GM19328 (cell line): ENCODE data around the gene ALDH2.
"Not testable (repeated sequence)": the region's sequence is repeated elsewhere in the genome, so short reads cannot be mapped to it uniquely, and the experiment has no call there.

Experiments used
- ATAC-seq: cut with Tn5 transposase; IDR thresholded peaks from one replicate; pipeline ENCODE4 v1.9.1; 2021; ENCODE audit warnings: mild to moderate bottlenecking, moderate library complexity; ENCODE audit not compliant: unreplicated experiment

Gene ALDH2

DNA sequence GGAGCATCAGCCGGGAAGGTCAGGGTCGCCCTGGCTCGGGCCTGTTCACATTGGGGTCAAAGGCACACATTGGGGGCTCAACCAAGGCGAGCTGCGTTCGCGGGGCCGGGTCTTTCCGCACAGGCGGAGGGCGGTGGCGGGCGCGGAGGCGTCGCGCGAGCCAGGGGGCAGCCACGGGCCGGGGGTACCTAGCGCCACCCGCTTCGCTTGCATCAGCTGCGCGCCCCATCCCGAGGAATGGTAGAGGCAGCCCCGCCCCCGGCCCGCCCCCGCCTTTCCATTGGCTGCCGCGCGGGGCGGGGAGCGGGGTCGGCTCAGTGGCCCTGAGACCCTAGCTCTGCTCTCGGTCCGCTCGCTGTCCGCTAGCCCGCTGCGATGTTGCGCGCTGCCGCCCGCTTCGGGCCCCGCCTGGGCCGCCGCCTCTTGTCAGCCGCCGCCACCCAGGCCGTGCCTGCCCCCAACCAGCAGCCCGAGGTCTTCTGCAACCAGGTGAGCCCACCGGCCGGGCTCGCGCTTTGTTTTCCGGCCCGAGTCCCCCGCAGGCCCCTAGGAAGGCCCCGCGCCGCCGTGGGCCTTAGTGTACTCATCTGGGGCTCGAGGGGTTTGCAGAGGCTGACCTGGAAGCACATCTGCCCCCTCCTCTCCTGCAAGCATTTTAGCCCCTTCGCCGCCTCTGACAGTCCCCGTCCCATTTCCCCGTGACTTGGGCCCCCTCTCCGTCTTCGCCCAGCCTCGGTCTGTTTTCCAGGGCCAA is at the start of gene ALDH2:
TSS of gene ALDH2 (plus strand) at position 326 of the 754 bp plus-strand sequence. CDS start at position 376, 50 bp downstream.
- no peak for ATAC-seq

DNA sequence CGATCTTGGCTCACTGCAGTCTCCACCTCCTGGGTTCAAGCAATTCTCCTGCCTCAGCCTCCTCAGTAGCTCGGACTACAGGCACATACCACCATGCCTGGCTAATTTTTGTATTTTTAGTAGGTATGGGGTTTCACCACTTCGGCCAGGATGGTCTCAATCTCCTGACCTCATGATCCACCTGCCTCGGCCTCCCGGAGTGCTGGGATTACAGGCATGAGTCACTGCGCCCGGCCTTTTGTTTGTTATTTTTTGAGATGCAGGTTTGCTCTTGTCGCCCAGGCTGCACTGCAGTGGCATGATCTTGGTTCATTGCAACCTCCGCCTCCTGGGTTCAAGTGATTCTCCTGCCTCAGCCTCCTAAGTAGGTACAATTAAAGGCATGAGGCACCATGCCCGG is 47.4 kb upstream of the ALDH2 start:
- not testable (repeated sequence) for ATAC-seq

DNA sequence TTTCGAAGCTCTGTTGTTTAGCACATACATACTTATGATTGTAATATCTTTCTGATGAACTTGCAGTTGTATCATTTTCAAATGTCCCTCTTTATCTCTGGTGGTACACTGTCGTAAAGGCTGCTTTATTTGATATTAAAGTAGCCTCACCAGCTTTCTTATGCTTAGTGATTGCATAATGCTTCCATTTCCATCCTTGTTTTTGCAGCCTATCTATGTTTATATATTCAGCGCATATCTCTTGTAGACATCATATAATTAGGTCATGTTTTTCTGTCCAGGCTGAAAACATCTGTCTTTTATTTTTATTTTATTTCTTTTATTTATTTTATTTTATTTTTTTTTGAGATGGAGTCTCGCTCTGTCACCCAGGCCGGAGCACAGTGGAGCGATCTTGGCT is 46.3 kb upstream of the ALDH2 start:
- no peak for ATAC-seq

DNA sequence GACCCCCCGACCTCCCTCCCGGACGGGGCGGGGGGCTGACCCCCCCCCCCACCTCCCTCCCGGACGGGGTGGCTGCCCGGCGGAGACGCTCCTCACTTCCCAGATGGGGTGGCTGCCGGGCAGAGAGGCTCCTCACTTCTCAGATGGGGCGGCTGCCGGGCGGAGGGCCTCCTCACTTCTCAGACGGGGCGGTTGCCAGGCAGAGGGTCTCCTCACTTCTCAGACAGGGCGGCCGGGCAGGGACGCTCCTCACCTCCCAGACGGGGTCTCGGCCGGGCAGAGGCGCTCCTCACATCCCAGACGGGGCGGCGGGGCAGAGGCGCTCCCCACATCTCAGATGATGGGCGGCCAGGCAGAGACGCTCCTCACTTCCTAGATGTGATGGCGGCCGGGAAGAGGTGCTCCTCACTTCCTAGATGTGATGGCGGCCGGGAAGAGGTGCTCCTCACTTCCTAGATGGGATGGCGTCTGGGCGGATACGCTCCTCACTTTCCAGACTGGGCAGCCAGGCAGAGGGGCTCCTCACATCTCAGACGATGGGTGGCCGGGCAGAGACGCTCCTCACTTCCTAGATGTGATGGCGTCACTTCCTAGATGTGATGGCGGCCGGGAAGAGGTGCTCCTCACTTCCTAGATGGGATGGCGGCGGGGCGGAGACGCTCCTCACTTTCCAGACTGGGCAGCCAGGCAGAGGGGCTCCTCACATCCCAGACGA is 42.9 kb upstream of the ALDH2 start:
- ATAC-seq: not testable (repeated sequence)

DNA sequence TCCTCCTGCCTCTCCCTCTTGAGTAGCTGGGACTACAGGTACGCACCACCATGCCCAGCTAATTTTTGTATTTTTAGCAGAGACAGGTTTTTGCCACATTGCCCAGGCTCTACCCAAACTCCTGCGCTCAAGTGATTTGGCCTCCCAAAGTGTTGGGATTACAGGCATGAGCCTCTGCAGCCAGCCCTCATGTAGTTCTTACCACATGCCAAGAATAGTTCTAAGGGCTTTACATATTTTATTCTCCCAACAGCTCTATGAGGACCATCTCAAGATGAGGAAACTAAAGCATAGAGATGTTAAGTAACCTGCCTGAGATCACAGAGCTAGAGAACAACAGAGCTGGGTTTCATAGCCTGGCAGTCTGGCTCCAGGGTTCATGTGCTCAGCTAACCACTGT is 37.9 kb upstream of the ALDH2 start:
- no peak for ATAC-seq

DNA sequence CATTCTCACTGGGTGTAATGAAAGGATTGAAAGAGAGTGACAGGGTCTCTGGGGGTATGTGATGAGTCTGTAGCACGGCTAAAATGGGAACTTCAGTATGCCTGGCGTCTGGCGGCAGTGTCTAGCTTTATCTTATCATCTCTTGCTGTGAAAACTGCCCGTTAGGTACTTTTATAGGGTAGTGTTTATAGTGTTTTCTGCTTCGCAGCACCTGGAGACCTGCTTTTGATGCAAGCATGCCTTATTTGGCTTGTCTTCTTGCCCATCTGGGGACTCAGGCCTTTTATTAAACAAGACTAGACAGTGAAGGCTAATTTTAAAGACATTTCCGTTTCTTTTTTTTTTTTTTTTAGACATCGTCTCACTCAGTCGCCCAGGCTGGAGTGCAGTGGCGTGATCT is 36.3 kb upstream of the ALDH2 start:
- ATAC-seq: no peak

DNA sequence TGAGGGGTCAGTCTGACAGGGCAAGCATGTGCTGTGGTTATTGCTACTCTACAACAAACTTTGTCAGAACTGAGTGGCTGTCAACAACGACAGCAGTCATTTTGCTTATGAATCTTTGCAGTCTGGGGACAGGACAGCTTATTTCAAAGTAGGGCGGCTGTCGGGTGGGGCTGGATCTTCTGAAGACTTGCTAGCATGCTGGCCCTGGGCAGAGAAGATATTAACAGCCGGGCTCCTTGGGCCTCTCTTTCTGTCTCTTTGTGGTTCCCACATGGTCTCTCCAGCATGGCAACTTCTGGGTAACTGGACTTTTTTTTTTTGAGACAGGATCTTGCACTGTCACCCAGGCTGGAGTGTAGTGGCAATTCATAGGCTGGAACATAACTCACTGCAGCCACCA is 33.9 kb upstream of the ALDH2 start:
- no peak for ATAC-seq

DNA sequence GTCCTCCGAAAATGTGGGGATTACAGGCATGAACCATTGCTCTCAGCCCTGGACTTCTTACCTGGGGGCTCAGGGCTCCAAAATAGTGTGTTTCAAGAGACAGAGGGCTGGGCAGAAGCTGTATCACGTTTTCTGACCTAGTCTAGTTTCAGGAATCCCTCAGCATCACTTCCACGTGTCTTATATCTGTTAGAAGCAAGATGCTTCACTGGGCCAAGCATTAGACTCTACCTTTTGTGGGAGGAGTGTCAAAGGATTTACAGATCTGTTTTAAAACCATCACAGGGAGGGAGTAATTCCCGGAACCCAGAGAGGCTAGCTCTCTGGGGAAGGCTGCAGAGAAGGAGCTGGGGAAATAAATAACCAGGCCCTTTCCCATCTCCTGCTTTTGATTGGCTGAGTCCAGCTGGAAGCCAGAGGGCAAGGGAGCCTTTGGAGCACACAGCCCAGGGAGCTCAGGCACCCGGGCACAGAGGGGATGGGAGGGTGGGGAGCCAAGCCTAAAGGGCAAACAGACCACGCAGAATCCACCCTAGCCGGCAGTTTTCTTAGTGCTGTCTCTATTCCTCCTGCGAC is 33.3 kb upstream of the ALDH2 start:
- ATAC-seq: no peak

DNA sequence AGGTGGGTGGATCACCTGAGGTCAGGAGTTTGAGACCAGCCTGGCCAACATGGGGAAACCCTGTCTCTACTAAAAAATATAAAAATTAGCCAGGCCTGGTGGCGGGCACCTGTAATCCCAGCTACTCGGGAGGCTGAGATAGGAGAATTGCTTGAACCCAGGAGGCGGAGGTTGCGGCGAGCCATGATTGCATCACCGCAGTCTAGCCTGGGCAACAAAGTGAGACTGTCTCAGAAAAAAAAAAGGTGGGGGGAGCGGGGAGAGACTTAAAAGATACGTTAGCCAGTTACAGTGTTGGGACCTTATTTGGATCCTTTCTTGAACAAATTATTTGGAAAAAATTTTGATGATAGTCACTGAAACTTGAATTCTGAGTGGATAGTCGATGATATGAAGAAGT is 27.2 kb upstream of the ALDH2 start:
- ATAC-seq: not testable (repeated sequence)

DNA sequence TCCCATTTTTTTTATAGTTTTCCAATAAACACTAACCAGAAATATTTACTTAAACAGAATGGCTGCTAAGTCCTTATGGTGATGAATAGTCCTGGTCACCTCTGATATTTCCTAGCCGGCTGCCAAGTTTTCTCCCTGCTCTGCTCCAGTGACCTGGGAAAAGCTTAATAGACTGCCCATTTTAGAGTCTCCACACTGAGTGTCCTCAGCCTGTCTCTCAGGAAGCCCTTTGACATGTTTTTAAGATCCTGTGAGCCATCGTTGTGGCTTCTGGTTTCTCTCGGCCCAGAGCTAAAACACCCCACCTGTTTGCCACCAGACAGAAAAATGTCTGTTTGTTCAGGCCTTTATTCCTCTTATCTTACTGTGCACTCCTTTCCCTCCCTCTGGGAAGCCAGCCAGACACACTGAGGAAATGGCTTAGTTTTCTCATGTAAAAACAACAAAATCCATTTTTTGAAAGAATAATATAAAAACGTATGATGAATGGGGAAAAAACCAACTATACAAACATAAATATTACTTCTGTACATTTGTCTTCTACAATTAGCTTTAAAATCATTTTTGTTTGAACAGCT is 25.4 kb upstream of the ALDH2 start:
- ATAC-seq: no peak

DNA sequence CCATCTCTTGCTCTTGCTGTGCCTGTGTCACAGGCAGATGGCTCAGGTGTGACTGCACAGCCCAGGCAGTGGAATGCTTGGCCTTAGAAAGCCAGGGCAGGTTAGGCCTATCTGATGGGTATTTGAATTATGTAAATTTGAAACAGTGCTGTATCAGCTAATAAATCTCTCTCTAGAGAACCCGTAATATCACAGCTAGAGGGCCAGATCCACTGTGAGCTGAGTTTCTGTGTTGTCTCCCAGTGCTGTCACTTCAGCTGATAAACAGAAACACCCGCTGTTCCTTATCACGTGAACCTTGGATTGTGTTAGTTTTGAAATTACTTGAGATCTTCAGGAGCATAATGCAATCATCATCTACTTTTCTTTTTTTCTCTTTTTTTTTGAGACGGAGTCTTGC is 21.5 kb upstream of the ALDH2 start:
- ATAC-seq: no peak

DNA sequence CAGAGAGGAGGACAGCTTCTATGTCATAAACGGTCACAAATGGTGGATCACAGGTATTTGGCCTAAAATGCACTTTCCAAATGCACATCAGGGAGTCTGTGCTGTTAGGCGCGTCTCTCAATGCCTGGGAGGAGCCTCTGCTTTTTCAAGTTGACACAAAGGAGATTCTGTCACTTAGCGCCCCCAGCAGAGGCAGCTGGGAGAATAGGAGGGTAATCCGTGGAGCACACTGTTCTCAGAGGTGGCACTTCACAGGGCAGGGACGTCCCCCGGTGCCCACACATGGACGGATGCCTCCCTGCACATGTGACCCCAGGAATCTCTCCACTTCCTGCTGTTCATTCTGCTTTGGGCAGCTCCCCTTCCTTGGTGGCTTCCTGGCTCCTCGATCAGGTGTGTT is 19.4 kb upstream of the ALDH2 start:
- no peak for ATAC-seq

DNA sequence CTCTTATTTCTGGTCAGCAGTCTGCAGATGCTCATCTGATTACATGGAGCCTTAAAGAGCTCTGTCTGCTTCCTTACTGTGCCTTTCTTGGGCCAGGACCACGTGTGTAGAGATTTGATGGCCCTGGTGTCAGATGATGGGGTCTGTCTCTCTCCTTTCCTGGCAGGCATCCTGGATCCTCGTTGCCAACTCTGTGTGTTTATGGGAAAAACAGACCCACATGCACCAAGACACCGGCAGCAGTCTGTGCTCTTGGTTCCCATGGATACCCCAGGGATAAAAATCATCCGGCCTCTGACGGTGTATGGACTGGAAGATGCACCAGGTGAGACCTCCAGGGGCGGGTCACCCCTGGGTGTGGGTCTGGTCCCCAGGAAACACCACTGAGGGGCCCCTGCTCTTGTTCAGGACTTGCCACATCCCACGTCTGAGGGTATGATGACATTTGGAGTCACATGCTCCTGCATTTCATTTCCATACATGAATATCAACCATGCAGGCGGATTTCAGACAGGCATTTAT is 18.5 kb upstream of the ALDH2 start:
- no peak for ATAC-seq

DNA sequence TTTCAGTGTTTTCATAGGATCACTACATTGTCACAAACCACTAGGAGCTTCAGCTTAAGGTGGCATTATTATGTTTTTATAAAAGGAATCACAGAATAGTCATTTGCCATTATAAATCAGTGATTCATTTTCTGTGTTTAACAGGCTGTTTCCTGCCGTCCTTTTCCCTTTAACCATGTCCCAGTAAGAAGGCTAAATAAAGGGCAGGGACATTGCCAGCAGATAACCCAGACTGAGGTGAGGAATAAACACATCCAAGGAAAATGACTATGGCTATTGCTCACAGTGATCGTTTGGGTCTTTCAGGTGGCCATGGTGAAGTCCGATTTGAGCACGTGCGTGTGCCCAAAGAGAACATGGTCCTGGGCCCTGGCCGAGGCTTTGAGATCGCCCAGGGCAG is 17.9 kb upstream of the ALDH2 start:
- no peak for ATAC-seq

DNA sequence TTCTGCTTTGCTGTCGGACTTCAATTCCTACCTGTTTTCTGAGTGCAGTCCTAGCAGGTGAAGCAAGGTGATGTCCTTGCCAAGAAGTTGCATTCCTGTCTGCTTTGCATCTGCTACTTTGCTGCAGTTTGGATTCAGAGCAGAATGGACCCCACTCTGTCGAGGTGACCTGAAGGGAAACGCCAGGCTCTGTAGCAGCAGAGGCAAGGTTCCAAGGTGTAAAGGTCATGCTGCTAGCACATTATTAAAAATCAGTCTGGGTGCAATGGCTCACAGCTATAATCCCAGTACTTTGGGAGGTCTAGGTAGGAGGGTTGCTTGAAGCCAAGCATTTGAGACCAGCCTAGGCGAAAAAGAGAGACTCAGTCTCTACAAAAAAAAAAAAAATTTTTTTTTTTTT is 17.3 kb upstream of the ALDH2 start:
- ATAC-seq: no peak

DNA sequence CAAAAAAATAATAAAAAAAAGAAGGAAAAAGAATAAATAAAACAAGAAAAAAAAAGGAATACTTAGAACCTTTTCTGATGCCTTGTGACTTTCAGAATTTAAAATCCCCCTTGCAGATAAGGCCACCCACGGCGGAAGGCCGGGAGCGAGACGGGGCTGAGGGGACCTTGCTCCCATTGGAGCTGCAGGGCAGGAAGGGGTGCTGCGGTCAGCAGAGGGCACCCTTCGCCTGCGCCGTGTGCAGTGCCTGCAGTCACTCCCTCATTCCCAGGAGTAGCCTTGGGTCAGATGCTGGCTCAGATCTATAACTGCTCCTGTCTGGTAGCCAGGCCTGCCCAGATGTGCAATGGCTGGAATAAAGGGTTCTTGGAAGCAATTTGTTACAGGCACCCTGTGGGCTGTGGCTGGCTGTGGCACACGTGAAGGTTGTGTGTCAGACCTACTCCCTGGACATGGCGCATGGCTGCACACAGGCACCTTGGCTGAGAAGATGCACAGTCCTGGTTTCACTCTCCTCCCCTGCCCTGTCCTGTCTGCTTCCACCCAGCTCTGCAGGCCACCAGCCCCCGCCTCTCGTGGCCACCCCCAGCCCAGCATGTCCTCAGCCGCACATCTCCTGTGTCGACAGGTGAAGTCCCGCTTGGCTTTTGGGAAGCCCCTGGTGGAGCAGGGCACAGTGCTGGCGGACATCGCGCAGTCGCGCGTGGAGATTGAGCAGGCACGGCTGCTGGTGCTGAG is 13.4 kb upstream of the ALDH2 start:
- ATAC-seq: no peak

DNA sequence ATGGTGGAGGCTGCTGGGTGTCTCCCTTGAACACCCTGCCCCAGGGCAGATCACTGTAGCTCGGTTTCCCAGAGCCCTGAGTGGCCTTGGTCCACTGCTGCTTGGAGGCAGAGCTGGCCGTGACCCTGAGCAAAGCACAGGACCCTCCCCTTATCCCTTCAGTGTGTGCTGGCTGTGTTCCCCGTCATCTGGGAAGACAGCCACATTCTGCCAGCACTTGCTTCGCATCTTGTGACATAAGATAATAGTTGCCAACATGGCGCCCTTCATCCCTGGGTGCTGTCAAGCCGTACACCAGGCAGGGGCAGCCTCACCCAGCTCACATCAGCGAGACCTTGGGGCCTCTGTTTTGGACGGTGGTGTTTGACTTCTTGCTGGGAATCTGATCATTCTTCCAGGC is 12.1 kb upstream of the ALDH2 start:
- ATAC-seq: no peak

DNA sequence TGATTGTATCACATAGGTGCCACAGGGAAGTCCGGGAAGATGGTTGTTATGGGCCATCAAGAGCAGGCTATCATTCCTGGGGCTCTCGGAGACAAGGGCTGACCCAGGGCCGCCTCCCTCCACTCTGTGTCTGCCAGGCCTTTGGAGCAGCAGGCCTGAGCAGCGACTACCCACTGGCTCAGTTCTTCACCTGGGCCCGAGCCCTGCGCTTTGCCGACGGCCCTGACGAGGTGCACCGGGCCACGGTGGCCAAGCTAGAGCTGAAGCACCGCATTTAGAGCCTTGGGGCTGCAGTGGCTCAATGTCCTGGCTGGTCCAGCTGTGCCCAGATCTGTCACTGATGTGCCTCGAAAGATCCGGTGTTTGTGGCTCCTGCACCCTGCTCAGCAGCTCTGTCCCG is 10.5 kb upstream of the ALDH2 start:
- ATAC-seq: no peak

DNA sequence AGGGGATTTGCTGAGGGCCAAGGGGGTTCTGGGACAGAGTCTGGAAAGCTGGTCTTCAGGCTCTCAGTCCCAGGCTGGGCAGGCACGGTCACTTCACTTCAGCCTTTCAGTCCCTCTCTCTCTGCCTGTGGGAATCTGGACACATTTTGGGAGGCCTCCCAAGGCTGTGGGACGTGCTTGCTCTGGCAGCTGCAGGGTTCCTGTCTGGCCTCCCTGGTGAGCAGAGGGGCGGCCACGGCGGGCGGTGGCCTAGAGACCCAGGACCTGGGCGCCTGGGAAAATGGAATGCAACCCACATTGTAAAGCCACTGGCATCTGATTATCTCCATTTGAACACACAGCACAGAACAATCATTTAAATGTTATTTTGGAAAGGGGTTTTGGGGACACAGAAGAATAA is 10.1 kb upstream of the ALDH2 start:
- no peak for ATAC-seq

DNA sequence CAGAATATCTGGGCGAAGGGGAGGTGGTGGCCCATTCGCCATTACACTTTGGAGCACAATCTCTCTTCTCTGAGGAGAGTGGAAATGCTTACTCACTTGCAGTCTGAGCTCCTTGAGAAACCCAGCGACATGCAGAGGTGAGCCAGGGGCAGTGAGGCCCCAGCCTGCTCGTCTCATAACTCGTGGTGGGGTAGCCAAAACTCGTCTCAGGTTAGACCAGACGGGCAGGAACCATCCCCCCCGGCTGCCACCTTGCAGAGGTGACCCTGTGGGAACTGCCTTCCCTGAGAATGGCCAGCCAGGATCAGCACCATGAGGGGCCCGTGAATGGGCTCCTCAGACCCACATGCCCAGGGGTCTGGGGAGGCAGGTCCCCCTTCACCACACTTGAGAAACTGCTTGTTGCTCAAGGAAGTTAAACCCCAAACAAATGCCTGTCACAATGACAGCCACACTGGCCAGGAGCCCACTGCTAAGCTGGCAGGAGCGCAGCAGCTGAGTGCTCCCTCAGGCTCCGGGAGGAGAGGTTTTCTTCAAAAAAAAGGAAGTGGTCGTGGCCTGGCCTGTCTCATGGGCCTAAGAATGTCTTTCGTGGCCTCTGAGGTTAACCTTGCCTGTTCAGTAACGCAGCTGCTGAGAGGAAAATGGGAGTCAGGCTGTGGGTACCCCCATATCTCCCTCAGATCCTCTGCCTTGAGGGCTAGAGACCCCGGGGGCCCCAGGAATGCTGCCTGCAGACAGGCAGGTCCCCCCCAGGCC is 9.2 kb upstream of the ALDH2 start:
- no peak for ATAC-seq
